ENCODE data around the gene HOXA4. TPM values are rescaled to one million over a fixed set of nuclear protein-coding genes. Genes with fewer than 3 reads are reported as not detected.

Gene HOXA4
- total RNA-seq, 1 experiment from 2014 or later, result 1.2 TPM

- DNase-seq (ENCODE audit: low spot score), result no peak
Observed at GRCh38 chr7:27158436-27159265, 28.1 kb upstream of the HOXA4 start.

- DNase-seq (ENCODE audit: low spot score), result no peak
Observed at GRCh38 chr7:27157702-27158431, 27.3 kb upstream of the HOXA4 start.

- DNase-seq (ENCODE audit: low spot score), result no peak
Observed at GRCh38 chr7:27156916-27157701, 26.6 kb upstream of the HOXA4 start.

- DNase-seq (ENCODE audit: low spot score), result peak; percentile 49
Observed at GRCh38 chr7:27156508-27156898, 25.9 kb upstream of the HOXA4 start, which contains the start of gene HOXA7. Gene HOXA7 (minus strand): TSS chr7:27156675. CDS start chr7:27156545, 130 bp downstream.

- no peak for DNase-seq (ENCODE audit: low spot score)
Observed at GRCh38 chr7:27155816-27156507, 25.4 kb upstream of the HOXA4 start.

- no peak for DNase-seq (ENCODE audit: low spot score)
Observed at GRCh38 chr7:27154901-27155815, 24.6 kb upstream of the HOXA4 start.

GRCh38 chr7:27154369-27154768 is 23.8 kb upstream of the HOXA4 start:
- DNase-seq (ENCODE audit: low spot score), result no peak

GRCh38 chr7:27153526-27153925 is 23.0 kb upstream of the HOXA4 start:
- no peak for DNase-seq (ENCODE audit: low spot score)

GRCh38 chr7:27152816-27153442 is 22.4 kb upstream of the HOXA4 start:
- DNase-seq (ENCODE audit: low spot score), result no peak

- DNase-seq (ENCODE audit: low spot score), result no peak
Observed at GRCh38 chr7:27151931-27152815, 21.6 kb upstream of the HOXA4 start, which contains the start of gene HOXA3. Gene HOXA3 (minus strand): TSS chr7:27152583. CDS start chr7:27110640, 41,943 bp downstream.

GRCh38 chr7:27151341-27151930 is 20.9 kb upstream of the HOXA4 start:
- DNase-seq (ENCODE audit: low spot score), result no peak

GRCh38 chr7:27150568-27151340 is 20.2 kb upstream of the HOXA4 start:
- DNase-seq (ENCODE audit: low spot score), result peak; percentile 82

GRCh38 chr7:27149842-27150567 is 19.4 kb upstream of the HOXA4 start:
- no peak for DNase-seq (ENCODE audit: low spot score)

- peak; percentile 52 for DNase-seq (ENCODE audit: low spot score)
Observed at GRCh38 chr7:27148756-27149641, 18.4 kb upstream of the HOXA4 start.

GRCh38 chr7:27148031-27148755 is 17.6 kb upstream of the HOXA4 start:
- no peak for DNase-seq (ENCODE audit: low spot score)
